NB4 (cell line): Measurements from ENCODE around the gene KATNBL1.

Source experiments
- CTCF ChIP-seq: IDR thresholded peaks from one replicate; pipeline ENCODE4 v1.5.1; 2012; ENCODE audit warnings: low read depth, low read length
- MAX ChIP-seq: IDR thresholded peaks from 2 replicates; pipeline ENCODE4 v1.6.1; 2011; ENCODE audit warnings: low read depth, low read length
- POLR2A ChIP-seq: IDR thresholded peaks from 2 replicates; pipeline ENCODE4 v1.6.1; 2011; ENCODE audit warnings: mild to moderate bottlenecking; ENCODE audit not compliant: insufficient read length; ENCODE audit errors: extremely low read depth

- no peak for TF ChIP-seq CTCF
- no peak for TF ChIP-seq POLR2A
- no peak for TF ChIP-seq MAX
Measured at GRCh38 chr15:34111488-34111887, 98.4 kb downstream of the KATNBL1 start.
